ENCODE measurements around the gene CRLF2.

DNA sequence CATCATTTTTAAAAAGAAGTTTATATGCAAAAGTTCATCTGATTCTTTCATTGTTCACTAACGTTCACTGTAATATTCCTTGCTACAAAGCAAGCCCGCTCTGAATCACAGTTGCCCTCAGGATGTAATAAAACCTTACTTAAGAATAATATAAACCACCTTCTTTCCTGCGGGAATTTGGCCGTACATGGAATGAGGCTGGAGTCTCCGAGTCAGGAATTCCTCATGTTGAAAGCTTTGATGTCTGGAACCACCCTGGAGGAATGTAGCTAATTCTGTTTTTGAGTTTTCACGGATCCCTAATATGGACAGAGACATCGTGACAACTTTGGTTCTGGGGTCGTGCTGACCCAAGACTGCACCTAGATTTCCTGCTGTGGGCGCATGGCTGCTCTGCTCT is 58.5 kb downstream of the CRLF2 start:
- TF ChIP-seq, protein P1, sequence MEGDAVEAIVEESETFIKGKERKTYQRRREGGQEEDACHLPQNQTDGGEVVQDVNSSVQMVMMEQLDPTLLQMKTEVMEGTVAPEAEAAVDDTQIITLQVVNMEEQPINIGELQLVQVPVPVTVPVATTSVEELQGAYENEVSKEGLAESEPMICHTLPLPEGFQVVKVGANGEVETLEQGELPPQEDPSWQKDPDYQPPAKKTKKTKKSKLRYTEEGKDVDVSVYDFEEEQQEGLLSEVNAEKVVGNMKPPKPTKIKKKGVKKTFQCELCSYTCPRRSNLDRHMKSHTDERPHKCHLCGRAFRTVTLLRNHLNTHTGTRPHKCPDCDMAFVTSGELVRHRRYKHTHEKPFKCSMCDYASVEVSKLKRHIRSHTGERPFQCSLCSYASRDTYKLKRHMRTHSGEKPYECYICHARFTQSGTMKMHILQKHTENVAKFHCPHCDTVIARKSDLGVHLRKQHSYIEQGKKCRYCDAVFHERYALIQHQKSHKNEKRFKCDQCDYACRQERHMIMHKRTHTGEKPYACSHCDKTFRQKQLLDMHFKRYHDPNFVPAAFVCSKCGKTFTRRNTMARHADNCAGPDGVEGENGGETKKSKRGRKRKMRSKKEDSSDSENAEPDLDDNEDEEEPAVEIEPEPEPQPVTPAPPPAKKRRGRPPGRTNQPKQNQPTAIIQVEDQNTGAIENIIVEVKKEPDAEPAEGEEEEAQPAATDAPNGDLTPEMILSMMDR (IDR thresholded peaks at IDR 0.05; ENCODE audit: low read length), result no peak
- TF ChIP-seq EZH2phosphoT487 (IDR thresholded peaks at IDR 0.05; ENCODE audit: low read length) (no peak), EZH2 (optimal IDR thresholded peaks at IDR 0.05; ENCODE audit: low read depth, low read length) (no peak)

Measured in MM.1S (cell line).